Measurements from ENCODE around the gene PRR11. TPM values are rescaled to one million over a fixed set of nuclear protein-coding genes. Genes with fewer than 3 reads are reported as not detected.

The PRR11 gene
- total and polyA plus RNA-seq, 2 of the 4 experiments (the other 2 are of a cell fraction) = 8.6 to 24.0 TPM

DNA sequence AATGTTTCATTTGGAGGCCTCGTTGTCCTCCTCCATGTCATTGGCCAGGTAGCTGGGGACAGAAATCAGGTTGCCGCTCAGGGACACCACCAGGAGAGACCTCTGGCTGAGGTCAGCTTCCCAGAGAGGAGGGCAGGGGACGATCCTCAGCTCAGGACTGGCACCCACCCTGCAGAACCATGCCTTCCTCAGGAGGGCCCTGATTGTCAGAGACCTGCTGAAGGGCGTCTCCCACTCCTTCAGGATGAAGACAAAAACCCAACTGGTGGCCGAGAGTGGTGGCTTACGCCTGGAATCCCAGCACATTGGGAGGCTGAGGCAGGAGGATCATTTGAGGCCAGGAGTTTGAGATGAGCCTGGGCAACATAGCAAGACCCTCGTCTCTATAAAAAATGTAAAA is 19.5 kb downstream of the PRR11 start:
- no peak for ATAC-seq (ENCODE audit: low read depth)
- H3K36me3 ChIP-seq (ENCODE audit: control insufficient read depth, insufficient read depth, low read length) = peaks cover 7% of the 10 kb centered on the region
- H3K27ac ChIP-seq (ENCODE audit: insufficient read depth, low read length) = no peak overlapping the region
- no TSS peak for BruUV-seq (replicated peaks)
- no peak overlapping the region for H2BK15ac ChIP-seq (ENCODE audit: low read depth, low read length)
- H3K56ac ChIP-seq (ENCODE audit: extremely low read depth, insufficient read depth, low read length) = no peak overlapping the region
- no peak overlapping the region for H2AK9ac ChIP-seq (replicated peaks; ENCODE audit: low read depth, low read length, poor library complexity)
- no peak for DNase-seq
- H3K4me1 ChIP-seq (ENCODE audit: control insufficient read depth, insufficient read depth, low read length) = no peaks in the 10 kb centered on the region
- no peaks in the 10 kb centered on the region for H3K9me3 ChIP-seq (ENCODE audit: control insufficient read depth, insufficient read depth, low read length)
- H2AFZ ChIP-seq (replicated peaks; ENCODE audit: low read length, poor library complexity) = no peak overlapping the region
- H2BK120ac ChIP-seq (ENCODE audit: low read depth, low read length) = no peak overlapping the region
- no peak overlapping the region for H4K91ac ChIP-seq (ENCODE audit: insufficient read depth, low read depth, low read length)
- no peaks in the 10 kb centered on the region for H3K27me3 ChIP-seq (ENCODE audit: control insufficient read depth, insufficient read depth, low read length)
- POLR2A ChIA-PET (ENCODE audit: unreplicated experiment) = no interaction called here
- peaks cover 23 to 52% of the 10 kb centered on the region in 2 experiments for H3K79me1 ChIP-seq (ENCODE audit: low read depth in 1 of 2, low read length in 2 of 2)
- no peak overlapping the region for H2BK20ac ChIP-seq (ENCODE audit: low read depth, low read length)
- 0 out of 2 replicates have a peak, but pooled peaks cover 5% of the 10 kb centered on the region for H3K9me1 ChIP-seq (ENCODE audit: insufficient read depth, low read length)
- H3K9ac ChIP-seq (ENCODE audit: low read depth, low read length) = no peak overlapping the region
- H4K8ac ChIP-seq (ENCODE audit: low read depth in 2 of 2, low read length in 2 of 2) = no peak overlapping the region
- H3K4ac ChIP-seq (ENCODE audit: low read depth, low read length) = no peak overlapping the region
- dilution Hi-C loops (cut with HindIII; ENCODE audit: low sequenced_read_pairs, unreplicated experiment) (no loop called here), in situ Hi-C loops (cut with MboI; ENCODE audit: low sequenced_read_pairs) (no loop called here), intact Hi-C loops (cut with micrococcal nuclease) (no loop called here)
- H3K18ac ChIP-seq (ENCODE audit: low read depth, low read length) = no peak overlapping the region
- H3K4me3 ChIP-seq (ENCODE audit: insufficient read depth, low read depth, low read length) = no peak overlapping the region
- H4K20me1 ChIP-seq (ENCODE audit: insufficient read depth, low read length) = no peaks in the 10 kb centered on the region
- CTCF ChIA-PET = no interaction called here
- H3K23ac ChIP-seq (ENCODE audit: low read depth, low read length) = no peak overlapping the region
- WGBS, 2 experiments (ENCODE audit: extremely low coverage in 2 of 2, insufficient read length in 1 of 2) = 100% methylated on average over 4 of the region's 7 CpGs; no CpG with 5 or more reads in 1 of the 2 experiments
- H4K5ac ChIP-seq (ENCODE audit: low read depth, low read length) = no peak overlapping the region
- no peak overlapping the region for H3K14ac ChIP-seq (replicated peaks; ENCODE audit: low read depth, low read length)
- no peak overlapping the region for H3K4me2 ChIP-seq (ENCODE audit: low read depth, low read length)
- no peak overlapping the region for H2AK5ac ChIP-seq (ENCODE audit: low read depth, low read length)
- no peak for TF ChIP-seq POLR2A (IDR thresholded peaks at IDR 0.05; ENCODE audit: low read depth, low read length)
- no peak for TF ChIP-seq CHD1 (IDR thresholded peaks at IDR 0.05; ENCODE audit: low read depth, low read length)
- TF ChIP-seq MXI1 (IDR thresholded peaks at IDR 0.05; ENCODE audit: borderline replicate concordance, low read depth, low read length) = no peak
- no peak for TF ChIP-seq NFE2L2 (IDR thresholded peaks at IDR 0.05; ENCODE audit: low read depth, low read length)
- no peak for TF ChIP-seq USF2 (IDR thresholded peaks at IDR 0.05; ENCODE audit: low read depth, low read length)
- TF ChIP-seq, protein P1, sequence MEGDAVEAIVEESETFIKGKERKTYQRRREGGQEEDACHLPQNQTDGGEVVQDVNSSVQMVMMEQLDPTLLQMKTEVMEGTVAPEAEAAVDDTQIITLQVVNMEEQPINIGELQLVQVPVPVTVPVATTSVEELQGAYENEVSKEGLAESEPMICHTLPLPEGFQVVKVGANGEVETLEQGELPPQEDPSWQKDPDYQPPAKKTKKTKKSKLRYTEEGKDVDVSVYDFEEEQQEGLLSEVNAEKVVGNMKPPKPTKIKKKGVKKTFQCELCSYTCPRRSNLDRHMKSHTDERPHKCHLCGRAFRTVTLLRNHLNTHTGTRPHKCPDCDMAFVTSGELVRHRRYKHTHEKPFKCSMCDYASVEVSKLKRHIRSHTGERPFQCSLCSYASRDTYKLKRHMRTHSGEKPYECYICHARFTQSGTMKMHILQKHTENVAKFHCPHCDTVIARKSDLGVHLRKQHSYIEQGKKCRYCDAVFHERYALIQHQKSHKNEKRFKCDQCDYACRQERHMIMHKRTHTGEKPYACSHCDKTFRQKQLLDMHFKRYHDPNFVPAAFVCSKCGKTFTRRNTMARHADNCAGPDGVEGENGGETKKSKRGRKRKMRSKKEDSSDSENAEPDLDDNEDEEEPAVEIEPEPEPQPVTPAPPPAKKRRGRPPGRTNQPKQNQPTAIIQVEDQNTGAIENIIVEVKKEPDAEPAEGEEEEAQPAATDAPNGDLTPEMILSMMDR (conservative IDR thresholded peaks at IDR 0.05; ENCODE audit: low read depth, low read length) = no peak
- TF ChIP-seq SMC3 (IDR thresholded peaks at IDR 0.05; ENCODE audit: low read depth, low read length) = no peak
- TF ChIP-seq CEBPB (IDR thresholded peaks at IDR 0.05; ENCODE audit: low read depth, low read length) = no peak
- TF ChIP-seq ELK1 (IDR thresholded peaks at IDR 0.05; ENCODE audit: borderline replicate concordance, low read depth, low read length) = no peak
- TF ChIP-seq MAFK (IDR thresholded peaks at IDR 0.05; ENCODE audit: low read depth, low read length) = no peak
- no peak for TF ChIP-seq BHLHE40 (IDR thresholded peaks at IDR 0.05; ENCODE audit: low read depth, low read length)
- TF ChIP-seq FOS (IDR thresholded peaks at IDR 0.05; ENCODE audit: low read depth, low read length) = no peak
- H2BK5ac ChIP-seq (ENCODE audit: low read depth, low read length, poor library complexity, severe bottlenecking) = no peak overlapping the region
